NT2/D1 (cell line): Measurements from ENCODE around the gene TOM1L2.

Source experiments
- DNase-seq: peaks from one replicate; pipeline ENCODE4 v3.0.0-alpha.2; 2011; ENCODE audit warnings: low read depth, low spot score
- H3K27me3 ChIP-seq: 2 replicates; pipeline ENCODE4 v1.6.0; 2011; ENCODE audit warnings: mild to moderate bottlenecking; ENCODE audit not compliant: insufficient read length, insufficient read depth
- H3K36me3 ChIP-seq: 2 replicates; pipeline ENCODE4 v1.6.1; 2011; ENCODE audit warnings: mild to moderate bottlenecking, low read length, mixed read lengths; ENCODE audit not compliant: insufficient read depth, insufficient read length
- H3K4me1 ChIP-seq: 2 replicates; pipeline ENCODE4 v1.5.1; 2011; ENCODE audit not compliant: insufficient read depth, insufficient read length
- H3K4me3 ChIP-seq: 2 replicates; pipeline ENCODE4 v1.5.1; 2011; ENCODE audit warnings: low read depth; ENCODE audit not compliant: insufficient read length
- H3K9ac ChIP-seq: 2 replicates; pipeline ENCODE4 v1.6.0; 2011; ENCODE audit warnings: low read depth; ENCODE audit not compliant: insufficient read length
- H3K9me3 ChIP-seq: 2 replicates; pipeline ENCODE4 v1.5.1; 2011; ENCODE audit warnings: mild to moderate bottlenecking, low read length; ENCODE audit not compliant: insufficient read depth
- SUZ12 ChIP-seq: IDR thresholded peaks from 2 replicates; pipeline ENCODE4 v1.6.1; 2011; ENCODE audit not compliant: insufficient read length, insufficient read depth; ENCODE audit errors: extremely low read depth
- YY1 ChIP-seq: IDR thresholded peaks from 2 replicates; pipeline ENCODE4 v1.6.1; 2011; ENCODE audit not compliant: insufficient read length, insufficient read depth
- ZNF274 ChIP-seq: IDR thresholded peaks from 2 replicates; pipeline ENCODE4 v1.6.1; 2011; ENCODE audit warnings: mild to moderate bottlenecking, low read depth, low read length

TOM1L2 gene

GRCh38 chr17:17887752-17888304 lies 84.4 kb downstream of the TOM1L2 start:
- no peak for DNase-seq
- Histone ChIP-seq H3K4me1 (peaks cover 22% of the 10 kb centered on the region), H3K4me3 (no peak overlapping the region)

GRCh38 chr17:17886726-17887125 lies 85.5 kb downstream of the TOM1L2 start:
- H3K27me3 ChIP-seq: no peaks in the 10 kb centered on the region
- H3K9ac ChIP-seq: no peak overlapping the region
- no peak for DNase-seq
- no peak overlapping the region for H3K4me3 ChIP-seq
- no peaks in the 10 kb centered on the region for H3K9me3 ChIP-seq
- H3K4me1 ChIP-seq: peaks cover 24% of the 10 kb centered on the region
- TF ChIP-seq SUZ12: no peak
- TF ChIP-seq YY1: no peak
- TF ChIP-seq ZNF274: no peak
- H3K36me3 ChIP-seq: peaks cover 11% of the 10 kb centered on the region

More at GRCh38 chr17:17887752-17888304, 84.4 kb downstream of the TOM1L2 start:
- H3K27me3 ChIP-seq: no peaks in the 10 kb centered on the region
- H3K36me3 ChIP-seq: peaks cover 8% of the 10 kb centered on the region
- no peak overlapping the region for H3K9ac ChIP-seq
- no peaks in the 10 kb centered on the region for H3K9me3 ChIP-seq
- no peak for TF ChIP-seq SUZ12
- no peak for TF ChIP-seq YY1
- no peak for TF ChIP-seq ZNF274

GRCh38 chr17:17886226-17886625 lies 86.0 kb downstream of the TOM1L2 start:
- no peaks in the 10 kb centered on the region for H3K9me3 ChIP-seq
- DNase-seq: no peak
- H3K4me3 ChIP-seq: no peak overlapping the region
- H3K9ac ChIP-seq: no peak overlapping the region
- TF ChIP-seq SUZ12 (no peak), ZNF274 (no peak), YY1 (no peak)
- H3K4me1 ChIP-seq: peaks cover 23% of the 10 kb centered on the region
- H3K36me3 ChIP-seq: peaks cover 11% of the 10 kb centered on the region
- no peaks in the 10 kb centered on the region for H3K27me3 ChIP-seq

- Histone ChIP-seq H3K4me1 (peaks cover 24% of the 10 kb centered on the region), H3K9ac (no peak overlapping the region), H3K9me3 (no peaks in the 10 kb centered on the region), H3K27me3 (peaks cover 4% of the 10 kb centered on the region), H3K36me3 (peaks cover 23% of the 10 kb centered on the region), H3K4me3 (no peak overlapping the region)
- TF ChIP-seq YY1 (no peak), ZNF274 (no peak), SUZ12 (no peak)
- no peak for DNase-seq
These were observed 87.5 kb downstream of the TOM1L2 start for GRCh38 chr17:17884391-17885357.

- Histone ChIP-seq H3K4me3 (no peak overlapping the region), H3K4me1 (peaks cover 25% of the 10 kb centered on the region), H3K9ac (no peak overlapping the region), H3K27me3 (peaks cover 4% of the 10 kb centered on the region), H3K36me3 (peaks cover 28% of the 10 kb centered on the region), H3K9me3 (no peaks in the 10 kb centered on the region)
- no peak for TF ChIP-seq ZNF274
- TF ChIP-seq SUZ12: no peak
- TF ChIP-seq YY1: no peak
- no peak for DNase-seq
These were observed 88.4 kb downstream of the TOM1L2 start for GRCh38 chr17:17883801-17884200.

- H3K9me3 ChIP-seq: no peaks in the 10 kb centered on the region
- no peak for DNase-seq
- H3K4me3 ChIP-seq: no peak overlapping the region
- H3K27me3 ChIP-seq: peaks cover 4% of the 10 kb centered on the region
- TF ChIP-seq SUZ12: no peak
- no peak for TF ChIP-seq YY1
- TF ChIP-seq ZNF274: no peak
- H3K36me3 ChIP-seq: peaks cover 31% of the 10 kb centered on the region
- no peak overlapping the region for H3K9ac ChIP-seq
- H3K4me1 ChIP-seq: peaks cover 27% of the 10 kb centered on the region
These were observed 90.1 kb downstream of the TOM1L2 start for GRCh38 chr17:17882082-17882581.

GRCh38 chr17:17880577-17881196 lies 91.5 kb downstream of the TOM1L2 start:
- Histone ChIP-seq H3K4me1 (peaks cover 31% of the 10 kb centered on the region), H3K36me3 (peaks cover 27% of the 10 kb centered on the region), H3K27me3 (peaks cover 4% of the 10 kb centered on the region), H3K9ac (no peak overlapping the region), H3K4me3 (no peak overlapping the region), H3K9me3 (no peaks in the 10 kb centered on the region)
- TF ChIP-seq SUZ12: no peak
- no peak for TF ChIP-seq YY1
- no peak for TF ChIP-seq ZNF274
- DNase-seq: no peak
